Urothelium cell line (cell line): Measurements from ENCODE around the gene IFITM5.
"Not testable (repeated sequence)": the region's sequence is repeated elsewhere in the genome, so short reads cannot be mapped to it uniquely, and the experiment has no call there.

Experiments
- DNase-seq: peaks from one replicate; pipeline ENCODE4 v3.0.0; 2011; ENCODE audit warnings: low spot score, mixed read lengths
- FAIRE-seq: peaks from 2 replicates; lab custom pipeline; 2011; peaks lifted over from hg19 to GRCh38; lab: Jason Lieb, UNC

The IFITM5 gene

DNA sequence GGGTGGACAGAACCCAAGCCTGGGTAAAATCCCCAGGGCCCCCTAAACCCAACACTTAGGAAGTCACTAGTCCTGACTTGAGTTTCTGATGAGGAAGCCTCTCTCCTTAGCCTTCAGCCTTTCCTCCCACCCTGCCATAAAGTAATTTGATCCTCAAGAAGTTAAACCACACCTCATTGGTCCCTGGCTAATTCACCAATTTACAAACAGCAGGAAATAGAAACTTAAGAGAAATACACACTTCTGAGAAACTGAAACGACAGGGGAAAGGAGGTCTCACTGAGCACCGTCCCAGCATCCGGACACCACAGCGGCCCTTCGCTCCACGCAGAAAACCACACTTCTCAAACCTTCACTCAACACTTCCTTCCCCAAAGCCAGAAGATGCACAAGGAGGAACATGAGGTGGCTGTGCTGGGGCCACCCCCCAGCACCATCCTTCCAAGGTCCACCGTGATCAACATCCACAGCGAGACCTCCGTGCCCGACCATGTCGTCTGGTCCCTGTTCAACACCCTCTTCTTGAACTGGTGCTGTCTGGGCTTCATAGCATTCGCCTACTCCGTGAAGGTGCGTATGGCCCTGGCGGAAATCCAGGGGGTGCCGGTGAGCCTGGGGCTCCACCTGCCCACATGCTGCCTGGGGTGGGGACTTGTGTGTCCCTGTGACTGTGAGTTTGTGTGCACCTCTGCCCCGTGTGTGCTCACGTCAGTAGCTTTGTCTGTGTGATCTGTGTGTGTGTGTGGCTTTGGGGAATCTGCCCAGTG lies 14.6 kb upstream of the IFITM5 start, which contains the start of gene IFITM1:
Gene IFITM1, plus strand, starts transcription at position 254 of the 767 bp plus-strand sequence. Its CDS starts 131 bp downstream, at position 385.
- FAIRE-seq (no peak), DNase-seq (no peak)

DNA sequence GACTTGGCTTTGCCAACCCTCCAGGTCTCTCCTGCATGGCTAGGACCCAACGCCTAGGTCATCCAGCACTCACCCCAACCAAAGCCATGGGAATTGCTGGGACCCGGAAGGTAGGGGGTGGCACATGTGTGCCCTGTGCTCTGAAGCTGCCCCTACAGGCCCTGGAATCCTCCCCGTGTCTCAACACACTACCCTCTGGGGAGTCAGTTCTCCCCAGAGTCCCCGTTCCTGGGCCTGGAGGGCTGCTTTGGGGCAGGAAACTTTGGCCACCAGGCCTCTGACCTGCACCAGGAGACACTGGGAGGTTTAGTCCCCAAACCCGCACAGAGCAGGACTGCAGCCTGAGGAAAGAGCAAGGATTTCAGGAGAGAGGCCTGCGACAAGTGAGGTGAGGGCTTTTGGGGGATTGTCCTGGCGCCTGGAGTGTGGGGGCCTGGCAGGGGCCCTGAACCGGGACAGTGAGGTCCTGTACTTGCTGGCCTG lies 14.0 kb upstream of the IFITM5 start:
- DNase-seq, result no peak
- no peak for FAIRE-seq

DNA sequence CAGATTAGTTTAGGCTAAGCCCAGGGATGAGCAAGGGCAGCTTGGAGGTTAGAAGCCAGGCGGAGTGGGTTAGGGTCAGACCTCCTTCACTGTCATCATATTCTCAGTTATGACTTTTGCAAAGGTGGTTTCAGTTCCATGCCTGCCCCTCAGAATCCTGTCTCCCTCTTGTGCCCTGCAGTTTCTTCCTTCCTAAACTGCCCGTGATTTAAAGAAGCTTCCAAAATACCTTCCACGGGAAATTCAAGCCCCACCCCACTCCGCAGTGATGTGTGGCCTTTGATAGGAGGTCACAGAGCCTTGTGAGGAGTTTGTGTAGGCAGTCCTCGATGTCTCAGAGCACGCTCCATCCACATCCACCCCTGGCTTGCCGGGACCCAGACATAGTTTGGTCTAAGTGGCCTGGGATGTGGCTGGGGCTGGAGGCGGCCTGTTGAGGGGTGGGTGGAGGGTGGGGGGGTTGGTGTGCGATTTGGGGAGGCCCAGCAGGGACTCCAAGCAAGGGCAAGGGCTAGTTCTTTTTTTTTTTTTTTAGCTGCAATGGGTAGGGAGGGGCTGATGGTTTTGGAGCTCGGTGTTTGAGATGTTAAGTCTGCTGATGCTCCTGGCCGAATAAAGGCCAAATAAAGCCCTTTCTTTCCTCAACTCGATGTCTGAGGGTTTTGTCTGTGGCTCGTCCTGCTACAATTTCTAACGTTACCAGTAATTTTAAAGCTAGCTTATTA lies 12.9 kb upstream of the IFITM5 start:
- DNase-seq (no peak), FAIRE-seq (no peak)

DNA sequence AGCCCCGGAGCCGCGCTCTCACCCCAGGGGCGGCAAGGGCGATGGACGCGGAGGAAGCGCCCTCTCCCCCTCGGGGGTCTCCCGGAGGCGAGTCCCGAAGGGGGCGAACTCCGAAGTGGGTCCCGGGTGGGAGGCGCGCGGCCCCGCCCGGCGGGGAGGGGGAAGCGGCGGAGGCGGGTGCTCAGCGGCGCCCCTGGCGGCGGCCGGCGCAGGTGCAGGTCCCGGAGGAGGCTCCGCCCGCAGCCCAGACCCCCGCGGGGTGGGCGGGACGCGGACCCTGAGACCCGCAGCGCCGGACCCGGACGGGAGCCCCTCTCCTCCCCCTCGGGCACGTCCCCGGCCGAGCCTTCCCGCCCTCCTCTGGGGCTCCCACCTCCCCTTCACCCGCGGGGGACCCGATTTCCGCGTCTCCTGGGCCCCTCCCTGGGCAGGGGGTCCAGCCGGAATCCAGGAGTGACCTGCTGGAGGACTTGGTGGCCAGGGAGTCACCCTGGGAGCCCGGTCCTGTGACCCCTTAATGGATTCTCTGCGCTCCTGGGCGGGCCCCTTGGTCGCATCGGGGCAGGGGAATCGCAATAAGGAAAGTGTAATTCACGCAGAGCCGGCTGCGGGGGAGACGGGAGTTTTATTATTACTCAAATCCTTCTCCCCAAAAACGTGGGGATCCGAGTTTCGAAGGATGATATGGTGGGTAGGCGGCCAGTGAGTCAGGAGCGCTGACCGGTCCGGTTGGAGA lies 11.9 kb upstream of the IFITM5 start:
- not testable (repeated sequence) for FAIRE-seq, DNase-seq

DNA sequence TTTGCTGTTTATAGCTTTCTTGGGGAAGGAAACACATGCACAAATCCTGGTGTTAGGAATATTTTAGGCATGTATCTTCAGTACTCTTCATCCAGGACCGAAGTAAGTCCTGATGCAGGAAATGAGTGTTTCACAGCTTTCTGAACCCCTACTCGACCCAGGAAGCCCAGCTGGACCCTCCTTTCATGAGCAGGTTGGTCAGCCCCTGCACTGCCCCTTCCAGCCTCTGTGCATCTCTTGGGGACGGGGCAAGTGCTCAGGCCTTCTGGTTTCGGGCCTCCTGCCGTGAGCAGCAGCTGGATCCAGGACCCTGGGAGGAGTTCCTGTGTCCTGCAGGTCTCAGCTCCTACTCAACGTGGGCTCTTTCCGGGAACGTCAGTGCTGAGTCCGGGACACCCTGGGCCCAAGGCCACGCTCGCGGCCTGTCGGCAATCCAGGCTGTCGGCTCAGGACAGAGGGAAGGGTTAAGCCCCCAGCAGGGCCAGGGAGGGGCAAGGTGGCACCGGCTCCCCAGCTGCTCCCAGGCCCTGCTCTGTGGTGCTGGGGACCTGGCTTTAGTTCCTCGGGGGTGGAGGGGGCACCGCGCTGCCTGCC lies 10.8 kb upstream of the IFITM5 start:
- DNase-seq, result not testable (repeated sequence)

DNA sequence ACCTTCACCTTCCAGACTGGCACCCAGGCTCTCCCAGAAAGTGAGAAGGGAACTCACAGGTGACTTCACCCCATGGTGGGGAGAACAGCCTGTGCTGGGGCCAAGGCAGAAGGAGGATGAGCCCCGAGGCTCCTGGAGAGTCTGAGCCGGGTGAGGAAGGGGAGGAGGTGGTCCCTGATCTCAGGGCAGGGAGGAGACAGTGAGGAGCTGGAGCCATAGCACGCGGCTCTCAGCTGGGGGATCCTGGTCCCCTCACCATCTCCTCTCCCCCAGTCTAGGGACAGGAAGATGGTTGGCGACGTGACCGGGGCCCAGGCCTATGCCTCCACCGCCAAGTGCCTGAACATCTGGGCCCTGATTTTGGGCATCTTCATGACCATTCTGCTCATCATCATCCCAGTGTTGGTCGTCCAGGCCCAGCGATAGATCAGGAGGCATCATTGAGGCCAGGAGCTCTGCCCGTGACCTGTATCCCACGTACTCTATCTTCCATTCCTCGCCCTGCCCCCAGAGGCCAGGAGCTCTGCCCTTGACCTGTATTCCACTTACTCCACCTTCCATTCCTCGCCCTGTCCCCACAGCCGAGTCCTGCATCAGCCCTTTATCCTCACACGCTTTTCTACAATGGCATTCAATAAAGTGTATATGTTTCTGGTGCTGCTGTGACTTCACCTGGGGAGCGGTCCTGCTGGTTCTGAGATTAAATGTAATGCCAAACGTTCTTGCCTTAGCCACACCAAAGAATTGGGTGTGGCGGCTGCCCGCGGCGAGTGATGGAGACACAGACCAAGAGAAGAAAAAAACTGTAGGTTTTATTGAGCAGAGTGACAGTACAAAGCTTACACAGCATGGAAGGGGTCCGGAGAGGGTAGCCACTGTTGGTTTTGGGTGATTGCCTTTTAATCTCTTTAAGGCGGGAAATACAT lies 9.7 kb upstream of the IFITM5 start:
- not testable (repeated sequence) for FAIRE-seq, DNase-seq

More for the DNA sequence above, 10.8 kb upstream of the IFITM5 start:
- FAIRE-seq, result not testable (repeated sequence)

DNA sequence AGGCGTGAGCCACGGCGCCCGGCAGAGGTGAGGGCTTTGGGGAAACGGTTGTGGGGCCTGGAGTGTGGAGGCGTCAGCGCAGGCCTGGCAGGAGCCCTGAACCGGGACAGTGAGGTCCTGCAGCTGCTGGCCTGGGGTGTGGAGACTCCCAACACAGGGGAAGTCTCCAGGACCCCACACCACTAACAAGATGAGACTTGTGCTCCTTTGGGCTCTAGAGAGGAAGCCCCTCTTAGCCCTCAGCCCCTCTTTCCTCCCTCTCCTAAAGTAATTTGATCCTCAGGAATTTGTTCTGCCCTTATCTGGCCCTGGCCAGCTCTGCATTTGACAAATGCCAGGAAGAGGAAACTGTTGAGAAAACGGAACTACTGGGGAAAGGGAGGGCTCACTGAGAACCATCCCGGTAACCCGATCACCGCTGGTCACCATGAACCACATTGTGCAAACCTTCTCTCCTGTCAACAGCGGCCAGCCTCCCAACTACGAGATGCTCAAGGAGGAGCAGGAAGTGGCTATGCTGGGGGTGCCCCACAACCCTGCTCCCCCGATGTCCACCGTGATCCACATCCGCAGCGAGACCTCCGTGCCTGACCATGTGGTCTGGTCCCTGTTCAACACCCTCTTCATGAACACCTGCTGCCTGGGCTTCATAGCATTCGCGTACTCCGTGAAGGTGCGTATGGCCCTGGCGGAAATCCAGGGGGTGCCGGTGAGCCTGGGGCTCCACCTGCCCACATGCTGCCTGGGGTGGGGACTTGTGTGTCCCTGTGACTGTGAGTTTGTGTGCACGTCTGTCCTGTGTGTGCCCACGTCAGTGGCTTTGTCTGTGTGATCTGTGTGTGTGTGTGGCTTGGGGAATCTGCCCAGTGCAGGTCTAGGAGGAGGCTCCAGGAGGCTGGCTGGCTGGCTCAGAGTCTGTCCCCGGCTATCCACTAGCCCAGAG lies 8.7 kb upstream of the IFITM5 start, which contains the start of gene IFITM2:
Gene IFITM2, plus strand, starts transcription at position 51 of the 943 bp plus-strand sequence. Its CDS starts 377 bp downstream, at position 428.
- DNase-seq, result not testable (repeated sequence)
- FAIRE-seq, result peak; percentile 5

DNA sequence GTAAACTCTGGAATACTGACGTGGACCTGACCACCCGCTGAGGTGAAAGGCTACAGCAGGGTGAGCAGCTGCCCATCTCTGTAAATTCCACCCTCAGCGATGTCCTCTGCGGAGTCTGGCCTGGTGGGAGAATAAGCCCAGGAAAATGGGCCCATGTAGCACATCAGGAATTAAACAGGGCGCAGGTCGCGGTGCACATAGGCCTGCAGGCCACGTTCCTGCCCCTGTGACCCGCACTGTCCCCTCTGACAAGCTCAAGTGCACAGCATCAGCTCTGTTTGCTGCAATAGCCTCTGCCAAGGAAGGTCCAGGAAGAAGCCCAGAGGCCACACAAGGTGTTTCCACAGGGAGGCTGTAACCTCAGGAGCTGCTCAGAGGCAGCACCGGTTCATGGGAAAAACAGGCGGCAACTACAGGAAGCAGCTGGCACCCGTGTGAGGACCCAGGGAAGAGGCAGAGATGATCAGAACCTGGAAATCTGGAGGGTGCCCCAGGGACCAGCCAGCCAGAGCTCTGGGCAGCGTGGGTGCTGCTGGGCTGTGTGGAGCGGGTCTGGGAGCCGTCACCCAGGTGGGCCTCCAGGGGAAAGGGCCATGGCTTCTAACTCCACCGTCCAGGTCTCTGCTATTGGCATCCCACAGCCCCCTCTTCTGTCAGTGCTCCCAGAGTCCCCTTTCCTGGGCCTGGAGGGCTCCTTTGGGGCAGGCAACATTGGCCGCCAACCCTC lies 7.5 kb upstream of the IFITM5 start:
- DNase-seq (no peak), FAIRE-seq (no peak)

DNA sequence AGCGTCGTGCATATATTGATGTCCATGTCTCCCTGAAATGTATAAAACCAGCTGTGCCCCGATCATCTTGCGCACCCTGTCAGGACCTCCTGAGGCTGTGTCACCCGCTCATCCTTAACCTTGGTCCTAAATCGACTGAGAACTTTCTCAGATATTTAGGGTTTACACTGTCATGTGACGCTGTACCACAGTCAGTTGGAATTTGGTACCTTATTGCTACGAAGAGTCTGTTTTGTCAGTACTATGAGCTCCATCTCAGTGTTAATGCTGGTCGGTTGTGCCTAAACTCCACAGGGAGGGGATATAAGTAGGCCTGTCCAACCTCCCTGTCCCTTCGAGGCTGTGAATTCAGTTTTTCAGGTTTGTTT lies 6.5 kb upstream of the IFITM5 start:
- DNase-seq (no peak), FAIRE-seq (no peak)

DNA sequence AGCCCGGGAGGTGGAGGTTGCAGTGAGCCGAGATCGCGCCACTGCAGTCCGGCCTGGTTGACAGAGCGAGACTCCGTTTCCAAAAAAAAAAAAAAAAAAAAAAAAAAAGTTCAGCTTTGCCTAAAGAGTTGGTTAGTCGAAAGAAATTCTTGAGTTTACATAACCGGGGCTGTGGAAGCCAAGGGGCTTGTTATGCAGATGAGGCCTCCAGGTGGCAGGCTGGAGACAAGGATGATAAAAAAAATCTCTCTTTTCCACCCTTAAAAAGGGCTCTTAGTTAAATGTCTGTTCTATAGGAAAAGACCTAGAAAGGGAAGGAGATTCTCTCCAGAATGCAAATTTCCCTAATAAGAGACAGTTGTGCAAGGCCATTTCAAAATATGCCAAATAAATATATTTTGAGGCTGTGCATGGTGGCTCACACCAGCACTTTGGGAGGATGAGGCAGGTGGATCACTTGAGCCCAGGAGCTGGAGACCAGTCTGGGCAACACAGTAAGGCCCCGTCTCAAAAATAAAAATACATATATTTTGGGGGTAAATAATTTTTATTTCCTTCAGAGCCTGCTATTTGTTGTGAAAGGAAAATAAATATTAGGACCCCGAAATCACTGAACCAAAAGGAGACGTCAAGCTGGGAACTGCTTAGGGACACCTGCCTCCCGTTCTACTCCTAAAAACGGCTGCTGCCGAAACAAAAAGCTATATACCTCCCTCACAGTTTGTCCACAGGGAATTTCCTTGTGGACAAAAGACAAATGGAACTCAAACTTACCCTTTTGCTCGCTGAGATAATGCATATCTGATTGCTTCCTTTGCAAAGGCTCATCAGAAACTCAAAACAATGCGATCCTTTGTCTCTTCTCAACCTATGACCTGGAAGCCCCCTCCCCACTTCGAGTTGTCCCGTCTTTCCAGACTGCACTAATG lies 5.9 kb upstream of the IFITM5 start:
- FAIRE-seq (no peak), DNase-seq (peak; percentile 55)

DNA sequence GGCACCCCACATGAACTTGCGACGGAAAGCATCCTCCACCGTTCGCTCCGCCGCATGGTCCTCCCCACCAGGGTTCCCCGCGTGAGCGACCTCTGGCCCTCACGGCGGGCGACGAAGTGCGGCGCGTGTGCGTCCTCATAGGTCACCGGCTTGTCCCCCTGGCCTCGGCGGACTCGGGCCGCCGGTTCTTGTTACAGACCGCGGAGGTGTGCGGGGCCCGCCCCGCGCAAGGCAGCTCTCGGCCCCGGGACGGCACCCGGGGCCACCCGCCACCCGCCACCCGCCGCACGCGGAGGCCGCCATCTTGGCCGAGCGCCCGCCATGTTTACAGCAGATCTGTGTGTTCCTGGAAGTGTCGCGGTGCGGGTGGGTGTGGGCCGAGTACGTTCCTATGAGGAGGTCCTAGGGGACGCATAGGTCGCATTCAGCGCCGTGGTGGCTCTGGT lies 4.8 kb upstream of the IFITM5 start:
- DNase-seq, result no peak
- no peak for FAIRE-seq

DNA sequence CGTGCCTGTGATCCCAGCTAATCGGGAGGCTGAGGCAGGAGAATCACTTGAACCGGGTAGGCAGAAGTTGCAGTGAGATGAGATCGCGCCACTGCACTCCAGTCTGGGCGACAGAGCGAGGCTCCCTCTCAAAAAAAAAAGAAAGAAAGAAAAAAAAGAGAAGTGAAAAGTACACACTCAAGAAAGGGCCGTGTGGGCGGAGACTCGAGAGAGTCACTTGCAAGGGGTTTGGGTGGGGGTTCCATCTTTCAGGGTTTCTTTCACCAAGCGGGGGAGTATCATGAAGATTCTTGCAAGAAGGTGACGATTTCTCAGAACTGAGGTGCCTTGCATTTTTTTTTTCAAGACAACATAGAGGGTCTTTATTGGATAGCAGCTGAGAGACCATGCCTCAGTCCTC lies 4.0 kb upstream of the IFITM5 start:
- no peak for FAIRE-seq

DNA sequence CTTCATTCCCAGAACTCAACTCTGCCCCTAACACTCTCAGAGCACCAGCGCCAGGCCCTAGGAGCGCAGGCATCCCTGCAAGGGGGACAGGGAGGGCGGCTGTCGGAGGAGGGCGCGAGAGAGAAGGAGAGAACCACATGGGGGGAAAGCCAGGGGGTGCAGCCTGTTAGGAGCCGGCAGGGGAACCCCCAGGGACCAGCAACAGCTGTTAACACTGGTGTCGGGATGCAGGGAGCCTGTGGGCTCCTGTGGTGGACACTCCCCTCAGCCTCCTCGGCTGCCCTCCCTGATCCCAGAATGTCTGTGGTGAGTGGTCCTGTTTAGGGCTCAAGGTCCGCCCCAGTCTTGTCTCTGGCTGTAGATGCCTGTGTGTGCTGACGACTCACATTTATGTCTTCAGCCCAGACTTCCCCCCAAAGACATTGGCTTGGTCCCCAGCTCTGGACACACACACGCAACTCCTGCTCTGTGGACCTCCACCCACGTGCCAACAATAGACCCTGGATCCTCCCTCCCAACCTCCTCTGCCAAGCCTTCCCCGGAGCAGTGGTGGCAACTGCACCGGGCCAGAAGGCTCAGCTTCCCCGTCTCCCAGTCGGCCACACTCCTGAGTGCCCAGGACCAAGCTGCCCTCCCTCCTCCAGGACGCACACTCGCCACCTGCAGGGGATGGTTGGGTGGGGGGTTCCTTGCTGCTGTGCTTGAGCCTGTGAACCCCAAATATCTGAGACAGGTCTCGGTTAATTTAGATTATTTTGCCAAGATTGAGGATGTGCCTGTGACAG lies 817 bp upstream of the IFITM5 start:
- FAIRE-seq (no peak), DNase-seq (no peak)

More for the DNA sequence above, 4.0 kb upstream of the IFITM5 start:
- no peak for DNase-seq

DNA sequence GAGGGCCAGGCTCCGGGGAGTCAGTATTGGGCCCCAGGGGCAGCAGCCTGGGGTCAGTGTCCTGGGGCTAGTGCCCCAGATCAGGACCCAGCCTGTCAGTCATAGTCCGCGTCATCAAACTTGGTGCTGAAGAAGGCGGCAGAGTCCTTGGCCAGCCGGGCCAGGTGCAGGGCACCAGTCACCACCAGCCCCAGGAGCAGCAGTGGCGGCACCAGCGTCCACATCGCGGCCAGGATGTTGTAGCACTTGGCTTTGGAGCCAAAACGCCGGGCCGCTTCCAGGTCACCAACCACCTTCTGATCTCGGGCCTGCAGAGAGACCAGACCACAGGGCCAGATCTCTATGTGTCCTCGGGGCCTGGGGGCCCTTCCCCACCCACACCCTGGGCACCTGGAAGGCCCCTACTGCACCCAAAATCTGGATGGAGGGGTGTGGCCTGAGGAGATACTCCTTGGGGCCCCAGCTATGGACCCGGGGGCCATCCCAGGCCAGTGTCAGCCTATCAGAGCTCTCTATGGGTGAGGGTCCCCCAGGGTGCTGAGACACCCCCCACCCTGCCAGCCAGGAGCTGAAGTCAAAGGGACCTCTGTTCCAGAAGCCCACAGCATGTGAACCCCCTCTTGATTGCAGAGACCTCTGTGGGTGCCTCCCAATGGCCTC lies 790 bp downstream of the IFITM5 start:
- no peak for DNase-seq
- FAIRE-seq, result no peak

DNA sequence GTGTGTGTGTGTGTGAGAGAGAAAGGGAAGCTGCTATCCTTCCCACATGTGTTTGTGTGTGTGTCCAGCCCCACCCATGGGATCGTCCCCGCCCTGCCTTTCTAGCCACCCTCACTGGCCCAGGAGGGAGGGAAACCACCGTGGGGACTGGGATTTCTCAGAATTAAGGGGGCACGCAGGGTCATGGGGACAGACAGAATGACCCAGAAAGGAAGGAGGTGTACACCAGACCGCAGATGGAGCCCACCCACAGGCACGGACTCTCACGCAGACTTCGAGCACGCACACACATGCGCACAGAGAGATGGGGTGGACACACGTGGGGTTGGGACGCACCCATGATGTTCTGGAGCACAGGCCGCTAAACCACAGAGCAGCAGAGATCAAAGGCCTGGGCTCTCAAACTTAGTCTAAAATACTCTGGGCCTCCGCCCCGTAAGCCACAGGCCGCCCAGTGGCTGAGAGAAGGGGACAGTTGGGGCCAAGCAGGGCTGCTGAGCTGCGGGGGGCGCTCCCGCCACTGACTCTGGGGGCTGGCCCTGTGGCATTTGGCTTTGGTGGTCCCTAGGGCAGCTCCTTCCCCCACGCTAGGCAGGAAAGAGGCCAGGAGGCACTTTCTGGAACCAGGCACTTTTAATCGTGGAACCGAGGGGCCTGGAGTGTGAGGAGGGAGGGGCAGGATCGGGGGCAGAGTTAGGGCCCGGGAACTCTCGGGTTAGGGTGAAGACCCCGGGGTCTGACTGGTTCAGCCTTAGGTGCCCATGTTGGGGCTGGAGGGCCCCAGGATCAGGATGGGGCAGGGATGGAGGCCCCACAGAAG lies 1.5 kb downstream of the IFITM5 start:
- DNase-seq, result no peak
- no peak for FAIRE-seq
